IMR-90 (cell line): ENCODE results near the gene PHC2. TPM values are rescaled to one million over a fixed set of nuclear protein-coding genes. Genes with fewer than 3 reads are reported as not detected.
A peak's percentile ranks its signal among the peaks of the same experiment; 100 is the strongest.

Experiments
- ATAC-seq: fragments of 200-7000 bp; cut with Tn5 transposase; 2 replicates; pipeline ENCODE4 v1.9.1; 2020; ENCODE audit warnings: low read depth, mild to moderate bottlenecking, moderate library complexity
- BruUV-seq: library from RNA; stranded (reverse); fragments of 400-500 nt; replicated peaks from 2 replicates; lab custom pipeline; 2021; lab: Mats Ljungman, UMichigan
- CTCF ChIA-PET: fragments of 300-600 bp; formaldehyde crosslinking; extraction: SDS; loops from one replicate; lab custom pipeline; 2021; ENCODE audit warnings: antibody characterized with exemption; lab: Yijun Ruan, JAX
- POLR2A ChIA-PET: fragments of 300-600 bp; sonication (Branson Sonifier 250); formaldehyde crosslinking; loops from one replicate; lab custom pipeline; 2022; ENCODE audit warnings: antibody characterized with exemption; ENCODE audit not compliant: unreplicated experiment; lab: Charles Lee
- DNase-seq: peaks from one replicate; pipeline ENCODE4 v3.0.0; 2013
- H2AFZ ChIP-seq: replicated peaks from 2 replicates; pipeline ENCODE3; 2013; ENCODE audit warnings: low read length, mild to moderate bottlenecking; ENCODE audit not compliant: poor library complexity
- H2AK5ac ChIP-seq: 2 replicates; pipeline ENCODE4 v1.6.1; 2013; ENCODE audit warnings: low read depth, low read length, inconsistent platforms
- H2AK9ac ChIP-seq: replicated peaks from 2 replicates; pipeline ENCODE3; 2013; ENCODE audit warnings: mild to moderate bottlenecking, low read depth, low read length, moderate library complexity; ENCODE audit not compliant: poor library complexity
- H2BK120ac ChIP-seq: 2 replicates; pipeline ENCODE4 v1.6.1; 2013; ENCODE audit warnings: low read depth, low read length, inconsistent platforms
- H2BK15ac ChIP-seq: 3 replicates; pipeline ENCODE4 v1.6.1; 2013; ENCODE audit warnings: low read depth, low read length, inconsistent platforms
- H2BK20ac ChIP-seq: 2 replicates; pipeline ENCODE4 v1.6.1; 2013; ENCODE audit warnings: low read depth, mild to moderate bottlenecking, inconsistent platforms, low read length, moderate library complexity
- H2BK5ac ChIP-seq: 2 replicates; pipeline ENCODE4 v1.6.1; 2013; ENCODE audit warnings: mild to moderate bottlenecking, low read depth, low read length, inconsistent platforms; ENCODE audit not compliant: poor library complexity, severe bottlenecking
- H3K14ac ChIP-seq: replicated peaks from 2 replicates; pipeline ENCODE4 v1.6.1; 2013; ENCODE audit warnings: low read depth, low read length, inconsistent platforms
- H3K18ac ChIP-seq: 2 replicates; pipeline ENCODE4 v1.6.1; 2013; ENCODE audit warnings: low read depth, low read length, control low read depth
- H3K23ac ChIP-seq: 2 replicates; pipeline ENCODE4 v1.6.1; 2013; ENCODE audit warnings: low read depth, low read length, inconsistent platforms
- H3K27ac ChIP-seq: 2 replicates; pipeline ENCODE4 v1.5.1; 2013; ENCODE audit warnings: mild to moderate bottlenecking, control low read depth, low read length; ENCODE audit not compliant: insufficient read depth
- H3K27me3 ChIP-seq: 2 replicates; pipeline ENCODE4 v1.6.1; 2013; ENCODE audit warnings: low read length; ENCODE audit not compliant: control insufficient read depth, insufficient read depth
- H3K36me3 ChIP-seq: 2 replicates; pipeline ENCODE4 v1.6.1; 2013; ENCODE audit warnings: low read length, mixed read lengths; ENCODE audit not compliant: control insufficient read depth, insufficient read depth
- H3K4ac ChIP-seq: 2 replicates; pipeline ENCODE4 v1.6.1; 2013; ENCODE audit warnings: low read depth, low read length, inconsistent platforms
- H3K4me1 ChIP-seq: 2 replicates; pipeline ENCODE4 v1.6.1; 2013; ENCODE audit warnings: low read length, mixed read lengths; ENCODE audit not compliant: control insufficient read depth, insufficient read depth
- H3K4me2 ChIP-seq: 2 replicates; pipeline ENCODE4 v1.6.1; 2013; ENCODE audit warnings: low read depth, mild to moderate bottlenecking, control low read depth, low read length, moderate library complexity
- H3K4me3 ChIP-seq: 2 replicates; pipeline ENCODE4 v1.5.1; 2013; ENCODE audit warnings: low read depth, mild to moderate bottlenecking, control low read depth, low read length, moderate library complexity; ENCODE audit not compliant: insufficient read depth
- H3K56ac ChIP-seq: 2 replicates; pipeline ENCODE4 v1.6.1; 2013; ENCODE audit warnings: low read length, inconsistent platforms; ENCODE audit not compliant: insufficient read depth; ENCODE audit errors: extremely low read depth
- H3K79me1 ChIP-seq, 2 experiments: 2 replicates each; pipeline ENCODE4 v1.6.1; 2013; ENCODE audit warnings: low read length in 2 of 2, inconsistent platforms in 1 of 2, low read depth in 1 of 2
- H3K9ac ChIP-seq: 2 replicates; pipeline ENCODE4 v1.6.1; 2013; ENCODE audit warnings: low read depth, low read length, control low read depth
- H3K9me1 ChIP-seq: 2 replicates; pipeline ENCODE4 v1.6.1; 2013; ENCODE audit warnings: low read length, inconsistent platforms; ENCODE audit not compliant: insufficient read depth
- H3K9me3 ChIP-seq: 2 replicates; pipeline ENCODE4 v1.6.1; 2013; ENCODE audit warnings: low read length; ENCODE audit not compliant: control insufficient read depth, insufficient read depth
- H4K20me1 ChIP-seq: 2 replicates; pipeline ENCODE4 v1.6.1; 2013; ENCODE audit warnings: low read length, inconsistent platforms; ENCODE audit not compliant: insufficient read depth
- H4K5ac ChIP-seq: 2 replicates; pipeline ENCODE4 v1.6.1; 2013; ENCODE audit warnings: mild to moderate bottlenecking, low read depth, low read length, control low read depth
- H4K8ac ChIP-seq, 2 experiments: 2 replicates each; pipeline ENCODE4 v1.6.1; 2013; ENCODE audit warnings: low read depth in 2 of 2, low read length in 2 of 2, control low read depth in 1 of 2, inconsistent platforms in 1 of 2
- H4K91ac ChIP-seq: 2 replicates; pipeline ENCODE4 v1.6.1; 2013; ENCODE audit warnings: low read depth, low read length, inconsistent platforms; ENCODE audit not compliant: insufficient read depth
- BHLHE40 ChIP-seq: fragments of 150-350 bp; IDR thresholded peaks from 2 replicates; pipeline ENCODE4 v1.6.1; 2016; ENCODE audit warnings: mild to moderate bottlenecking, low read depth, low read length
- CEBPB ChIP-seq: IDR thresholded peaks from 2 replicates; pipeline ENCODE4 v1.6.1; 2012; ENCODE audit warnings: low read depth, low read length, improper control_type of control experiment
- CHD1 ChIP-seq: IDR thresholded peaks from 2 replicates; pipeline ENCODE4 v1.6.1; 2012; ENCODE audit warnings: low read depth, low read length, improper control_type of control experiment
- CTCF ChIP-seq: conservative IDR thresholded peaks from 2 replicates; pipeline ENCODE4 v1.5.1; 2012; ENCODE audit warnings: mild to moderate bottlenecking, low read depth, low read length, improper control_type of control experiment
- ELK1 ChIP-seq: fragments of 150-350 bp; IDR thresholded peaks from 2 replicates; pipeline ENCODE4 v1.6.1; 2016; ENCODE audit warnings: low read depth, mild to moderate bottlenecking, low read length, moderate library complexity, borderline replicate concordance
- FOS ChIP-seq: fragments of 150-350 bp; IDR thresholded peaks from 2 replicates; pipeline ENCODE4 v1.6.1; 2016; ENCODE audit warnings: low read depth, low read length
- MAFK ChIP-seq: IDR thresholded peaks from 2 replicates; pipeline ENCODE4 v1.6.1; 2012; ENCODE audit warnings: low read depth, low read length, improper control_type of control experiment
- MAZ ChIP-seq: IDR thresholded peaks from 2 replicates; pipeline ENCODE4 v1.6.1; 2012; ENCODE audit warnings: low read depth, mild to moderate bottlenecking, low read length, improper control_type of control experiment, moderate library complexity, borderline replicate concordance
- MXI1 ChIP-seq: IDR thresholded peaks from 2 replicates; pipeline ENCODE4 v1.6.1; 2012; ENCODE audit warnings: low read depth, mild to moderate bottlenecking, low read length, moderate library complexity, borderline replicate concordance
- NFE2L2 ChIP-seq: fragments of 150-350 bp; IDR thresholded peaks from 2 replicates; pipeline ENCODE4 v1.6.1; 2016; ENCODE audit warnings: low read depth, mild to moderate bottlenecking, low read length
- POLR2A ChIP-seq: IDR thresholded peaks from 2 replicates; pipeline ENCODE4 v1.6.1; 2012; ENCODE audit warnings: mild to moderate bottlenecking, low read depth, low read length
- RAD21 ChIP-seq: IDR thresholded peaks from 2 replicates; pipeline ENCODE4 v1.6.1; 2012; ENCODE audit warnings: low read length, improper control_type of control experiment
- RCOR1 ChIP-seq: IDR thresholded peaks from 2 replicates; pipeline ENCODE4 v1.6.1; 2012; ENCODE audit warnings: mild to moderate bottlenecking, low read length, improper control_type of control experiment; ENCODE audit not compliant: insufficient replicate concordance
- RFX5 ChIP-seq: IDR thresholded peaks from 2 replicates; pipeline ENCODE4 v1.8.0; 2012; ENCODE audit warnings: low read depth, mild to moderate bottlenecking, low read length, moderate library complexity
- SMC3 ChIP-seq: fragments of 150-350 bp; IDR thresholded peaks from 2 replicates; pipeline ENCODE4 v1.6.1; 2016; ENCODE audit warnings: low read depth, mild to moderate bottlenecking, antibody characterized with exemption, low read length, moderate library complexity
- USF2 ChIP-seq: fragments of 150-350 bp; IDR thresholded peaks from 2 replicates; pipeline ENCODE4 v1.6.1; 2017; ENCODE audit warnings: mild to moderate bottlenecking, antibody characterized with exemption, low read length, low read depth
- WGBS, 2 experiments: methylation state at CpG; one replicate each; pipeline versions ENCODE4 v1.1.5 to v1.1.7; 2013; ENCODE audit warnings: missing lambda C conversion rate in 2 of 2; ENCODE audit not compliant: insufficient read length in 1 of 2; ENCODE audit errors: extremely low coverage in 2 of 2; 5-methylcytosine and 5-hydroxymethylcytosine counted together
- dilution Hi-C: fragments of 300-500 bp; cut with HindIII; formaldehyde crosslinking; loops from one replicate; pipeline ENCODE4 v1.14.3; 2018; ENCODE audit warnings: low sequenced_read_pairs; ENCODE audit not compliant: unreplicated experiment
- in situ Hi-C: fragments of 300-500 bp; cut with MboI; formaldehyde crosslinking; loops from 3 replicates; pipeline ENCODE4 v1.14.3; 2019; ENCODE audit warnings: low sequenced_read_pairs, inconsistent platforms, mixed read lengths
- intact Hi-C: fragments of 100-400 bp; cut with micrococcal nuclease; formaldehyde crosslinking; loops from 2 replicates; pipeline ENCODE4 v1.10.0; 2022
- polyA plus RNA-seq, 3 experiments: library from polyadenylated mRNA; depleted of rRNA; stranded (reverse); fragments of >200 nt; gene quantifications; 2 replicates each; pipeline ENCODE4 v1.2.3, GENCODE V29; 2012; ENCODE audit warnings: low replicate concordance in 1 of 3
- total RNA-seq: library from RNA; depleted of rRNA; stranded (reverse); fragments of >200 nt; gene quantifications from 2 replicates; pipeline ENCODE4 v1.2.3, GENCODE V29; 2012

PHC2 gene
- total and polyA plus RNA-seq, 2 of the 4 experiments (the other 2 are of a cell fraction) = 46.4 to 98.1 TPM

- TF ChIP-seq MXI1 (no peak), USF2 (no peak), MAZ (no peak), CEBPB (no peak), MAFK (no peak), RCOR1 (no peak), CTCF (no peak), CHD1 (no peak), RAD21 (no peak), BHLHE40 (no peak), NFE2L2 (no peak), SMC3 (no peak), ELK1 (no peak), FOS (no peak), POLR2A (no peak), RFX5 (no peak)
- Histone ChIP-seq H4K5ac (no peak overlapping the region), H3K9ac (no peak overlapping the region), H2AK9ac (no peak overlapping the region), H3K4me3 (no peak overlapping the region), H2BK15ac (no peak overlapping the region), H2AFZ (peak overlapping the region; percentile 24), H2BK120ac (no peak overlapping the region), H2BK20ac (no peak overlapping the region), H3K4ac (no peak overlapping the region), H3K9me1 (peaks cover 5% of the 10 kb centered on the region), H3K18ac (no peak overlapping the region), H4K20me1 (peaks cover 14% of the 10 kb centered on the region; the same call in 1 of the 2 replicates), H3K79me1 (peaks cover 0 to 31% of the 10 kb centered on the region in 2 experiments; a peak in 2 of 4 replicates), H3K36me3 (peaks cover 31% of the 10 kb centered on the region), H3K27ac (no peak overlapping the region), H3K27me3 (no peaks in the 10 kb centered on the region), H4K91ac (no peak overlapping the region), H2BK5ac (no peak overlapping the region), H3K23ac (no peak overlapping the region), H4K8ac (no peak overlapping the region), H3K56ac (no peak overlapping the region), H3K14ac (no peak overlapping the region), H3K4me1 (peaks cover 4% of the 10 kb centered on the region), H3K4me2 (no peak overlapping the region), H2AK5ac (no peak overlapping the region), H3K9me3 (no peaks in the 10 kb centered on the region)
- no TSS peak for BruUV-seq
- DNase-seq = no peak
- intact Hi-C loops = loop anchor here (5.0 kb wide), 2 partner anchors 51 to 79 kb away; no protein-coding TSS in a partner anchor
- in situ Hi-C loops = loop anchor here (5.0 to 10.0 kb wide), 3 partner anchors 71 to 319 kb away; no protein-coding TSS in a partner anchor
- dilution Hi-C loops = no loop called here
- no peak for ATAC-seq
- ChIA-PET CTCF (interaction anchor here (0.6 to 2.2 kb wide), 22 partner anchors 9 to 1446 kb away, joined by 3 to 26 read pairs (median 4); partner anchors contain the start of genes A3GALT2 and ZSCAN20), POLR2A (no interaction called here)
- 87% methylated on average over 9 of the region's 9 CpGs; no CpG with 5 or more reads in 1 of the 2 experiments for WGBS, 2 experiments
Observed at GRCh38 chr1:33296082-33296458, 134.8 kb downstream of the PHC2 start.
